HG03354 (cell line): ENCODE data around the gene KLK1.

Experiments used
- ATAC-seq: cut with Tn5 transposase; IDR thresholded peaks from one replicate; pipeline ENCODE4 v1.9.1; 2021; ENCODE audit warnings: mild to moderate bottlenecking; ENCODE audit not compliant: unreplicated experiment, poor library complexity, severe bottlenecking

KLK1 gene

DNA sequence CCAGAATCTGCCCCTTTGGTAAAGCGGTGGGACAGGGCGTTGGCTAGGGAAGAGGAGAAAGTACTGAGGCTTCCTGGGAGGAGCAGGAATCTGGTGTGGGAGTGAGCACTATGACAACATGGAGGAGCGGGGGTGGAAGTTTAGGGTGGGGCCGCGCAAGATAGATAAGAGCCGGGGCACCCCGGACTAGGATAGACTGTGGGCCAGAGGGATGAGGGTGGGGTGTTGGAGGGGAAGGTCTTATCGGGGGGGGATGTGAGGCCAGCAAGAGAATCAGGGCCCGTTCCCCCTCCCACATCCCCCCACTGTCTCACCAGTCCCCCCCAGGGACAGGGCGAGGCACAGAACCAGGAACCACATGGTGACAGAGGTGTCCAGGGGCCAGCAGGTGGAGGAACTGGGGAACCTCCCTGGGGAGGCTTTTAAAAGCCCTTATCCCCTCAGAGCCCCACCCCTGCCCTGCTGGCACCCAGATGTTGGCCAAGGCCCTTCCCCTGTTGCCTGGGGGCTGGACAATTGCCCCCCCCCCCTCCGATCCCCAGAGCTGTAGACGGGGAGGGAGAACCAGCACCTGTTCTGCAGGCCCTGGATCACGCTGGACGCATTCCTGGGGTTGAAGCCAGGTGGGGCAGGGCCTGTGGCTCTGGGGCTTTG is at the start of gene KLK1:
TSS of gene KLK1 (minus strand) at position 399 of the 654 bp plus-strand sequence. CDS start at position 360, 39 bp downstream.
- no peak for ATAC-seq

GRCh38 chr19:50873056-50873455 is 49.5 kb upstream of the KLK1 start, which contains the start of gene KLK2:
Gene KLK2 (plus strand): TSS chr19:50873439. CDS start chr19:50873474, 35 bp downstream.
- no peak for ATAC-seq

- ATAC-seq: no peak
These were observed 47.0 kb upstream of the KLK1 start for GRCh38 chr19:50870417-50871089.

DNA sequence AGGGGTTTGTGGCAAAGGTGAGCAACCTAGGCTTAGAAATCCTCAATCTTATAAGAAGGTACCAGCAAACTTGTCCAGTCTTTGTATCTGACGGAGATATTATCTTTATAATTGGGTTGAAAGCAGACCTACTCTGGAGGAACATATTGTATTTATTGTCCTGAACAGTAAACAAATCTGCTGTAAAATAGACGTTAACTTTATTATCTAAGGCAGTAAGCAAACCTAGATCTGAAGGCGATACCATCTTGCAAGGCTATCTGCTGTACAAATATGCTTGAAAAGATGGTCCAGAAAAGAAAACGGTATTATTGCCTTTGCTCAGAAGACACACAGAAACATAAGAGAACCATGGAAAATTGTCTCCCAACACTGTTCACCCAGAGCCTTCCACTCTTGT is 45.9 kb upstream of the KLK1 start:
- no peak for ATAC-seq

- ATAC-seq: no peak
These were observed 38.1 kb upstream of the KLK1 start for GRCh38 chr19:50861496-50862286.

- ATAC-seq: no peak
These were observed 37.4 kb upstream of the KLK1 start for GRCh38 chr19:50861010-50861409.

DNA sequence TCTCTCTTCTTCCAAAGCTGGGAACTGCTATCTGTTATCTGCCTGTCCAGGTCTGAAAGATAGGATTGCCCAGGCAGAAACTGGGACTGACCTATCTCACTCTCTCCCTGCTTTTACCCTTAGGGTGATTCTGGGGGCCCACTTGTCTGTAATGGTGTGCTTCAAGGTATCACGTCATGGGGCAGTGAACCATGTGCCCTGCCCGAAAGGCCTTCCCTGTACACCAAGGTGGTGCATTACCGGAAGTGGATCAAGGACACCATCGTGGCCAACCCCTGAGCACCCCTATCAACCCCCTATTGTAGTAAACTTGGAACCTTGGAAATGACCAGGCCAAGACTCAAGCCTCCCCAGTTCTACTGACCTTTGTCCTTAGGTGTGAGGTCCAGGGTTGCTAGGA is 36.3 kb upstream of the KLK1 start:
- ATAC-seq: no peak

DNA sequence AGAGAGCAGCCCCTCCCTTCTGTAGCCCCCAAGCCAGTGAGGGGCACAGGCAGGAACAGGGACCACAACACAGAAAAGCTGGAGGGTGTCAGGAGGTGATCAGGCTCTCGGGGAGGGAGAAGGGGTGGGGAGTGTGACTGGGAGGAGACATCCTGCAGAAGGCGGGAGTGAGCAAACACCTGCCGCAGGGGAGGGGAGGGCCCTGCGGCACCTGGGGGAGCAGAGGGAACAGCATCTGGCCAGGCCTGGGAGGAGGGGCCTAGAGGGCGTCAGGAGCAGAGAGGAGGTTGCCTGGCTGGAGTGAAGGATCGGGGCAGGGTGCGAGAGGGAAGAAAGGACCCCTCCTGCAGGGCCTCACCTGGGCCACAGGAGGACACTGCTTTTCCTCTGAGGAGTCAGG is 35.3 kb upstream of the KLK1 start:
- no peak for ATAC-seq

GRCh38 chr19:50857366-50857765 is 33.8 kb upstream of the KLK1 start:
- ATAC-seq: no peak

DNA sequence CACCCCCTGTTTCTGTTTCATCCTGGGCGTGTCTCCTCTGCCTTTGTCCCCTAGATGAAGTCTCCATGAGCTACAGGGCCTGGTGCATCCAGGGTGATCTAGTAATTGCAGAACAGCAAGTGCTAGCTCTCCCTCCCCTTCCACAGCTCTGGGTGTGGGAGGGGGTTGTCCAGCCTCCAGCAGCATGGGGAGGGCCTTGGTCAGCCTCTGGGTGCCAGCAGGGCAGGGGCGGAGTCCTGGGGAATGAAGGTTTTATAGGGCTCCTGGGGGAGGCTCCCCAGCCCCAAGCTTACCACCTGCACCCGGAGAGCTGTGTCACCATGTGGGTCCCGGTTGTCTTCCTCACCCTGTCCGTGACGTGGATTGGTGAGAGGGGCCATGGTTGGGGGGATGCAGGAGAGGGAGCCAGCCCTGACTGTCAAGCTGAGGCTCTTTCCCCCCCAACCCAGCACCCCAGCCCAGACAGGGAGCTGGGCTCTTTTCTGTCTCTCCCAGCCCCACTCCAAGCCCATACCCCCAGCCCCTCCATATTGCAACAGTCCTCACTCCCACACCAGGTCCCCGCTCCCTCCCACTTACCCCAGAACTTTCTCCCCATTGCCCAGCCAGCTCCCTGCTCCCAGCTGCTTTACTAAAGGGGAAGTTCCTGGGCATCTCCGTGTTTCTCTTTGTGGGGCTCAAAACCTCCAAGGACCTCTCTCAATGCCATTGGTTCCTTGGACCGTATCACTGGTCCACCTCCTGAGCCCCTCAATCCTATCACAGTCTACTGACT is 31.2 kb upstream of the KLK1 start, which contains the start of gene KLK3:
TSS of gene KLK3 (plus strand) at position 280 of the 775 bp plus-strand sequence. CDS start at position 321, 41 bp downstream.
- no peak for ATAC-seq

DNA sequence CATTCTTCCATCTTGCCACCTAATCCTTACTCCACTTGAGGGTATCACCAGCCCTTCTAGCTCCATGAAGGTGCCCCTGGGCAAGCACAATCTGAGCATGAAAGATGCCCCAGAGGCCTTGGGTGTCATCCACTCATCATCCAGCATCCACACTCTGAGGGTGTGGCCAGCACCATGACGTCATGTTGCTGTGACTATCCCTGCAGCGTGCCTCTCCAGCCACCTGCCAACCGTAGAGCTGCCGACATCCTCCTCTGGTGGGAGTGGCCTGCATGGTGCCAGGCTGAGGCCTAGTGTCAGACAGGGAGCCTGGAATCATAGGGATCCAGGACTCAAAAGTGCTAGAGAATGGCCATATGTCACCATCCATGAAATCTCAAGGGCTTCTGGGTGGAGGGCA is 28.0 kb upstream of the KLK1 start:
- no peak for ATAC-seq

DNA sequence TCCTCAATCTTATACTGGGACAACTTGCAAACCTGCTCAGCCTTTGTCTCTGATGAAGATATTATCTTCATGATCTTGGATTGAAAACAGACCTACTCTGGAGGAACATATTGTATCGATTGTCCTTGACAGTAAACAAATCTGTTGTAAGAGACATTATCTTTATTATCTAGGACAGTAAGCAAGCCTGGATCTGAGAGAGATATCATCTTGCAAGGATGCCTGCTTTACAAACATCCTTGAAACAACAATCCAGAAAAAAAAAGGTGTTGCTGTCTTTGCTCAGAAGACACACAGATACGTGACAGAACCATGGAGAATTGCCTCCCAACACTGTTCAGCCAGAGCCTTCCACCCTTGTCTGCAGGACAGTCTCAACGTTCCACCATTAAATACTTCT is 27.2 kb upstream of the KLK1 start:
- no peak for ATAC-seq

GRCh38 chr19:50844296-50844935 is 20.8 kb upstream of the KLK1 start:
- ATAC-seq: no peak

GRCh38 chr19:50843701-50844221 is 20.2 kb upstream of the KLK1 start:
- no peak for ATAC-seq

GRCh38 chr19:50843205-50843604 is 19.6 kb upstream of the KLK1 start:
- no peak for ATAC-seq

DNA sequence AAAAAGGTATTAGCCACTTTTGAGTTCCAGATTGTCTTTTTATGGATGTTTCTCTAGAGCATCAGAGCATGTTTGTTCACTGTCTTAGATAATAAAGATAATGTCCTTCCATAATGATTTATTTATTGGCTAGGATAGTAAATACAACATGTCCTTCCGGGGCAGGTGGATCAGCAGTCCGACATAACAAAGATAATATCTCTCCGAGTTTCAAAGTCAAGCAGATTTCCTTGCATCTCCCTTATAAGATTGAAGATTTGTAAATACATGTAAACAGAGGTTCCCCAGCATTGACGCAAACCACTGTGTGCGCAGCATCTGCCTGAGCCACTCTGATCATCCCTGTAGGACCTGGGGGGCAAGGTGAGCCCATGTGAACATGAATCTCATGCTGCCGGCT is 18.5 kb upstream of the KLK1 start:
- ATAC-seq: no peak

DNA sequence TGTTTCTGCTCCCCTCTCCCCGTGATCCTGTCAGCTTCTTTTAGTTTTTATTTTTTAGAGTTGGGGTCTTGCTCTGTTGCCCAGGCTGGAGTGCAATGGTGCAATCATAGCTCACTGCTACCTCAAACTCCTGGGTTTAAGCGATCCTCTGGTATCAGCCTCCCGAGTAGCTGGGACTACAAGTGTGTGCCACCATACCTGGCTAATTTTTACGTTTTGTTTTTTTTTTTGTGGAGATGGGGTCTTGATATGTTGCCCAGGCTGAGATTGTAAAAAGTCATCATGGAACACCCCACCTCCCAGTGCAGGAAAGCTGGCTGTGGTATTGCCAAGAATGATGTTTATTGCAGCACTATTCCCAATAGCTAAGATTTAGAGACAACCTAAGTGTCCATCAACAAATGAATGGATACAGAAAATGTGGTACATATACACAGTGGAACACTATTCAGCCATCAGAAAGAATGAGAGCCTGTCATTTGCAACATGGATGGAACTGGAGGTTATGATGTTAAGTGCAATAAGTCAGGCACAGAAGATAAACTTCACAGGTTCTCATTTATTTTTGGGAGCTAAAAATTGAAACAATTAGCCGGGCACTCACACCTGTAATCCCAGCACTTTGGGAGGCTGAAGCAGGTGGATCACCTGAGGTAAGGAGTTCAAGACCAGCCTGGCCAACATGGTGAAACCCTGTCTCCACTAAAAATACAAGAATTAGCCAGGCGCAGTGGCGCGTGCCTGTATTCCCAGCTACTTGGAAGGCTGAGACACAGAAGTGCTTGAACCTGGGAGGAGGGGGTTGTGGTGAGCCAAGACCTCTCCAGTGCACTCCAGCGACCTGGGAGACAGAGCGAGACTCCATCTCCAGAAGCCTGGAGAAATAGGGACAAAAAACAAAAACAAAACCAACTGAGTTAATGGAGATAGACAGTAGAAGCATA is 16.4 kb upstream of the KLK1 start:
- ATAC-seq: no peak

DNA sequence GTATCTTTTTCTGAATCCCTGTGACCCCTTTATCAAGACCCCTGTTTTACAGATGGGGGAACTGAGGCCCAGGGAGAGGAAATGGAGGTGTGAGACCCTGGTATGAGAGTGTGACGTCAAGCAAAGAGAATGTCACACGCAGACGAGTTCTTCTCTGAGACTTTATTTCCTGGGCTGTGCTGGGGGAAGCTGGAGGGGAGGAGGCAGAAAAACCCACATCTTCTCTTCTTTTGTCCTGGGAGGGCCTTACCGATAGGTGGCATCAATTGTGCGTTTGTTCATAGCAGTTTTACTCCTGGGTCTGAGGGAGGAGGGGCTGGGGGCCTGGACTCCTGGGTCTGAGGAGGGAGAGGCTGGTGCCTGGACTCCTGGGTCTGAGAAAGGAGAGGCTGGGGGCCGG is 14.7 kb upstream of the KLK1 start:
- ATAC-seq: no peak
